Psoas muscle (tissue), 8 donors: Measurements from ENCODE around the gene CEL. TPM values are rescaled to one million over a fixed set of nuclear protein-coding genes. Genes with fewer than 3 reads are reported as not detected.
A peak's percentile ranks its signal among the peaks of the same experiment; 100 is the strongest.

Experiments
- ATAC-seq, 4 donors: fragments of 200-7000 bp; cut with Tn5 transposase; one replicate each; pipeline ENCODE4 v1.9.1; 2020; ENCODE audit warnings: moderate library complexity in 3 of 4, mild to moderate bottlenecking in 2 of 4
- DNase-seq, 2 donors: peaks; one replicate each; pipeline ENCODE4 v3.0.0-alpha.2; 2020
- H3K27ac ChIP-seq: fragments of 200-600 bp; one replicate; pipeline ENCODE4 v1.8.0; 2022
- H3K27me3 ChIP-seq, 3 donors: fragments of 200-600 bp in 1 of 3; one replicate each; pipeline versions ENCODE4 v1.6.1 to v1.8.0; 2013 to 2022; ENCODE audit warnings: low read length in 2 of 3, mild to moderate bottlenecking in 2 of 3, moderate library complexity in 1 of 3; ENCODE audit not compliant: insufficient read depth in 3 of 3
- H3K36me3 ChIP-seq, 2 donors: fragments of 200-600 bp in 1 of 2; one replicate each; pipeline versions ENCODE4 v1.6.1 to v1.8.0; 2013 to 2022; ENCODE audit warnings: low read depth in 1 of 2, mild to moderate bottlenecking in 1 of 2, moderate library complexity in 1 of 2; ENCODE audit not compliant: insufficient read depth in 1 of 2
- H3K4me1 ChIP-seq: fragments of 200-600 bp; one replicate; pipeline ENCODE4 v1.8.0; 2022
- H3K4me3 ChIP-seq: fragments of 200-600 bp; one replicate; pipeline ENCODE4 v1.8.0; 2022; ENCODE audit warnings: mild to moderate bottlenecking
- H3K9me3 ChIP-seq: fragments of 200-600 bp; one replicate; pipeline ENCODE4 v1.8.0; 2022
- WGBS, 3 donors: extraction: QIAGEN DNeasy Blood & Tissue Kit; methylation state at CpG; one replicate each; pipeline versions ENCODE4 v1.1.6 to v1.1.7; 2013; 5-methylcytosine and 5-hydroxymethylcytosine counted together
- intact Hi-C, 2 donors: fragments of 100-400 bp; cut with DNase I; formaldehyde crosslinking; loops; one replicate each; pipeline versions ENCODE4 v1.11.0 to v1.14.2; 2022
- polyA plus RNA-seq, 3 donors: library from polyadenylated mRNA; stranded (reverse); fragments of 200-250 nt; gene quantifications; one replicate each; pipeline ENCODE4 v1.2.3, GENCODE V29; 2013
- total RNA-seq, 4 donors: library from RNA; stranded (reverse); fragmentation: NEBNext Ultra II Directional in 2 of 4; extraction: Animal tissue kit (Norgen Biotek cat#: 25700) in 2 of 4; gene quantifications; one replicate each; pipeline versions ENCODE4 v1.2.1 to v1.2.4, GENCODE V29; 2021 to 2023
- TF ChIP-seq, protein P1 (sequence below): fragments of 200-600 bp; IDR thresholded peaks from one replicate; pipeline ENCODE4 v1.8.0; 2022; ENCODE audit warnings: antibody characterized with exemption
- donor health status: healthy with polysubstance abuse.
- donor health status: DM: no; HTN: no; CAD: no; lungs with moderate emphysema.
- donor health status: Bipolar disorder and iron deficiency.
- donor health status: healthy.
- donor health status: DM: yes; HTN: yes; CAD: no.
- donor health status: DM: no; HTN: no; CAD: no.
- donor health status: DM: no; HTN: no; CAD: no.
- donor health status: DM: yes; HTN: yes; CAD: no.

CEL gene
- total and polyA plus RNA-seq, 7 donors: 0.10 to 2.0 (median 0.42) TPM

DNA sequence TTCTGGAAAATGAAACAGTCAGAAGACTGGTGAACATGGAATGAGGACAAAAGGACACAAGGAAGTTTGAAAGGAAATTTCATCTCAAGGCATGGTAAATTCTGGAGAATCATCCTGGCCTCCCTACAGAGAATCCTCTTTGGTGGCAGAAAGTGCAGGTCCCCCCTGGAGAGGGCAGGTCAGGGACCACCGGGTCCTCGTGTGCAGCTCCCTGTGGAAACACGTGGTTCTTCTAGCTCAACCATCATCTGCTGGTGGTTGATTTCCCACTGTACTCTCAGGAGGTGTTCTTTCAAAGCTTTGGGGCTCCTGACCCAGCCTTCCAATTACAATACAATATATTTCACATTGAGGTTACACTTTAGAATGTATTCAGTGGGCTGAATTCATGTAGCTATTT is 33.6 kb upstream of the CEL start:
- H3K36me3 ChIP-seq: peaks cover 0 to 7% of the 10 kb centered on the region in 2 donors
- no peak overlapping the region for H3K27ac ChIP-seq
- ATAC-seq: no peak
- H3K4me1 ChIP-seq: peaks cover 22% of the 10 kb centered on the region
- no peaks in the 10 kb centered on the region for H3K27me3 ChIP-seq
- WGBS, 3 donors: 63 to 78% (median 64%) methylated on average over 3 of the region's 3 CpGs
- intact Hi-C loops: no loop called here
- TF ChIP-seq, protein P1, sequence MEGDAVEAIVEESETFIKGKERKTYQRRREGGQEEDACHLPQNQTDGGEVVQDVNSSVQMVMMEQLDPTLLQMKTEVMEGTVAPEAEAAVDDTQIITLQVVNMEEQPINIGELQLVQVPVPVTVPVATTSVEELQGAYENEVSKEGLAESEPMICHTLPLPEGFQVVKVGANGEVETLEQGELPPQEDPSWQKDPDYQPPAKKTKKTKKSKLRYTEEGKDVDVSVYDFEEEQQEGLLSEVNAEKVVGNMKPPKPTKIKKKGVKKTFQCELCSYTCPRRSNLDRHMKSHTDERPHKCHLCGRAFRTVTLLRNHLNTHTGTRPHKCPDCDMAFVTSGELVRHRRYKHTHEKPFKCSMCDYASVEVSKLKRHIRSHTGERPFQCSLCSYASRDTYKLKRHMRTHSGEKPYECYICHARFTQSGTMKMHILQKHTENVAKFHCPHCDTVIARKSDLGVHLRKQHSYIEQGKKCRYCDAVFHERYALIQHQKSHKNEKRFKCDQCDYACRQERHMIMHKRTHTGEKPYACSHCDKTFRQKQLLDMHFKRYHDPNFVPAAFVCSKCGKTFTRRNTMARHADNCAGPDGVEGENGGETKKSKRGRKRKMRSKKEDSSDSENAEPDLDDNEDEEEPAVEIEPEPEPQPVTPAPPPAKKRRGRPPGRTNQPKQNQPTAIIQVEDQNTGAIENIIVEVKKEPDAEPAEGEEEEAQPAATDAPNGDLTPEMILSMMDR: no peak
- H3K9me3 ChIP-seq: no peaks in the 10 kb centered on the region
- no peak for DNase-seq
- H3K4me3 ChIP-seq: no peak overlapping the region

DNA sequence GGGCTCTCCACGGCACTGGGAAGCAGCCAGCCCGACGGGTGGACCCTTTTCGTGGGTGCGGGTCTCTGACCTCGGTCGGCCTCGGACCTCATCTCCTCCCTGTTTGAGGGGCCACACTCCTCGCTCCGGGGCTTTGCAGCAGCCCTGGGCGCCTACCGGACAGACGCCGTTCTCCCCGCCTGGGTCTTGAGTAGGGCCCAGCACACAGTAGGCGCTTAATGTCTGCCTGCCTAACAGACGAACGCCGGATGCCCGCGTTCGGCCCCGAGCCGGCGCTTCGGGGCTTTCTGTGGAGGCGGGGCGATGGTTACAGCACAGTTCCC is 31.8 kb upstream of the CEL start:
- H3K27ac ChIP-seq: peak overlapping the region; percentile 86
- ATAC-seq: peak; percentile 2 to 34 (median 8)
- no peak for DNase-seq
- TF ChIP-seq, protein P1: no peak
- H3K36me3 ChIP-seq: peaks cover 0 to 11% of the 10 kb centered on the region in 2 donors
- H3K9me3 ChIP-seq: no peaks in the 10 kb centered on the region
- peaks cover 30% of the 10 kb centered on the region for H3K4me1 ChIP-seq
- intact Hi-C loops: loop anchor here (2.0 to 10.0 kb wide), 2 partner anchors 119 to 465 kb away; no protein-coding TSS in a partner anchor
- WGBS, 3 donors: 0 to 1% (median 0%) methylated on average over 28 of the region's 28 CpGs
- H3K27me3 ChIP-seq: no peaks in the 10 kb centered on the region
- H3K4me3 ChIP-seq: peak overlapping the region; percentile 99

DNA sequence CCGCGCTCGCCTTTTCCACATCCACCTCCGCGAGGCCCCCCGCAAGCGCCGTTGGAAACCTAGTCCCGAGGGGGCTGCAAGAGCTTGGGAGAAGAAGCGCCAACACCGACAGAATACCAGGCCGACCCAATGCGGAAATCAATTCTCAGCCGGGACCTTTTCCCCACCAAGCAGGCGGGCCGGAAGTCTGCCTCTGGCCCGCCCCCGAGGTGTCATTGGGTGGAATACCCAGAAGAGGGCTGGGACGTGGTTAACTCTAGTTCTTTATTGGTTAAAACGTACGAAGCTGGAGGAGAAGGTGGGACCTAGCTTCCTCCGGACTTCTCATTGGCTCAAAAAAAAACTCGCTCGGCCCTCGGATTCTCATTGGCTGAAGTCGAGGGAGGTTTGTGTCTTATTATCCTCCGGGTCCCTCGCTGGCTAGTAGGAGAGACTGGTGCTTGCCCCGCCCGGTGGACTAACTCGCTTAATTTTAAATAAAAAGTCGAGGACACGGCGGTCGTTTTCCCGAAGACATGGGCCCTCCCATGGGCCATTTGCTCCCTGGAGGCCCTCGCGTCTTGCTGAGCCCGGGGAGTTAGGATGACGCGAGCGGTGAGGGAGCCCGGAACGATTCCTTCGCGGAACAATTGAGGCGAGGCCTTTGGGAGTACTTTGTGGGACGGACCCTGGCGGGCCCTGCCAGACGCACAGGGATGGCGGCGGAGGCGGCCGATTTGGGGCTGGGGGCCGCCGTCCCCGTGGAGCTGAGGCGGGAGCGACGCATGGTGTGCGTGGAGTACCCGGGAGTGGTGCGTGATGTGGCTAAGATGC is 31.3 kb upstream of the CEL start, which contains the start of gene GTF3C5:
TSS of gene GTF3C5 (plus strand) at position 681 of the 813 bp plus-strand sequence. CDS start at position 696, 15 bp downstream.
- H3K4me3 ChIP-seq: peak within 1 kb of the TSS; percentile 99
- DNase-seq: peak; percentile 92 to 95
- no peaks in the 10 kb centered on the region for H3K27me3 ChIP-seq
- intact Hi-C loops: loop anchor here (2.0 to 10.0 kb wide), 2 partner anchors 118 to 464 kb away; no protein-coding TSS in a partner anchor
- no peaks in the 10 kb centered on the region for H3K9me3 ChIP-seq
- peak within 1 kb of the TSS; percentile 86 for H3K27ac ChIP-seq
- H3K4me1 ChIP-seq: peaks cover 36% of the 10 kb centered on the region
- 0% methylated on average over 63 of the region's 63 CpGs for WGBS, 3 donors
- peak; percentile 98 to 99 (median 98) for ATAC-seq
- H3K36me3 ChIP-seq: peaks cover 0 to 11% of the 10 kb centered on the region in 2 donors
- TF ChIP-seq, protein P1: no peak

DNA sequence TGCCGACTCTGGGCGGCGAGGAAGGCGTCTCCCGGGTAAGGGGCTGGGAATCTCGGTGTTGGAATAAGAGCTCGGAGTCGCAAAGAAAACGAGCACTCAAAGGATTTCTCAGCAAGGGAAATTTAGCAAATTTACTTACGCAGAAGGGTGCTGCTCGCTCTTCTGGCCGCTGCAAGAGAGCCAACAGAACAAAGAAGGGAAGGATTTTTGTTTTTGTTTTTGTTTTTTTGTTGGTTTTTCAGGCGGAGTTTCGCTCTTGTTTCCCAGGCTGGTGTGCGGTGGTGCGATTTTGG is 30.7 kb upstream of the CEL start:
- H3K27ac ChIP-seq: peak overlapping the region; percentile 86
- intact Hi-C loops: loop anchor here (2.0 to 10.0 kb wide), 2 partner anchors 118 to 464 kb away; no protein-coding TSS in a partner anchor
- H3K36me3 ChIP-seq: peaks cover 0 to 11% of the 10 kb centered on the region in 2 donors
- no peak for ATAC-seq
- peaks cover 41% of the 10 kb centered on the region for H3K4me1 ChIP-seq
- WGBS, 3 donors: 0 to 2% (median 1%) methylated on average over 16 of the region's 16 CpGs
- no peaks in the 10 kb centered on the region for H3K9me3 ChIP-seq
- no peak for DNase-seq
- TF ChIP-seq, protein P1: no peak
- H3K4me3 ChIP-seq: peak overlapping the region; percentile 99
- H3K27me3 ChIP-seq: no peaks in the 10 kb centered on the region
